HG03565 (cell line): Measurements from ENCODE around the gene QTRT2.

ENCODE experiments used
- ATAC-seq: cut with Tn5 transposase; IDR thresholded peaks from one replicate; pipeline ENCODE4 v1.9.1; 2021; ENCODE audit warnings: mild to moderate bottlenecking, moderate library complexity; ENCODE audit not compliant: unreplicated experiment

The QTRT2 gene

GRCh38 chr3:114119776-114120175, 63.2 kb downstream of the QTRT2 start:
- ATAC-seq: no peak

- no peak for ATAC-seq
Measured at GRCh38 chr3:114120211-114120610, 63.7 kb downstream of the QTRT2 start.

- ATAC-seq: no peak
Measured at GRCh38 chr3:114122027-114122709, 65.6 kb downstream of the QTRT2 start.

GRCh38 chr3:114126461-114126860, 69.9 kb downstream of the QTRT2 start:
- no peak for ATAC-seq

GRCh38 chr3:114127517-114127916, 71.0 kb downstream of the QTRT2 start:
- ATAC-seq: no peak

GRCh38 chr3:114128231-114128630, 71.7 kb downstream of the QTRT2 start:
- ATAC-seq: no peak

- ATAC-seq: no peak
Measured at GRCh38 chr3:114128826-114129225, 72.3 kb downstream of the QTRT2 start.

- no peak for ATAC-seq
Measured at GRCh38 chr3:114132500-114132899, 76.0 kb downstream of the QTRT2 start.

- no peak for ATAC-seq
Measured at GRCh38 chr3:114133947-114134346, 77.4 kb downstream of the QTRT2 start.
